Naive thymus-derived CD4-positive, alpha-beta T cell (primary cell): ENCODE results near the gene JAKMIP1. TPM values are rescaled to one million over a fixed set of nuclear protein-coding genes. Genes with fewer than 3 reads are reported as not detected.
A peak's percentile ranks its signal among the peaks of the same experiment; 100 is the strongest.

Source experiments
- ATAC-seq: fragments of 150-1000 bp; cut with Tn5 transposase; 2 replicates; pipeline ENCODE4 v1.10.0; 2021; ENCODE audit warnings: mild to moderate bottlenecking, moderate library complexity
- CTCF ChIA-PET: fragments of 350-600 bp; sonication (Branson Sonifier 250); formaldehyde crosslinking; loops from one replicate; lab custom pipeline; 2021; ENCODE audit warnings: antibody characterized with exemption; lab: Charles Lee
- POLR2A ChIA-PET: fragments of 350-600 bp; sonication (Branson Sonifier 250); formaldehyde crosslinking; loops from one replicate; lab custom pipeline; 2021; ENCODE audit warnings: antibody characterized with exemption, inconsistent platforms; lab: Charles Lee
- DNase-seq, 9 donors: peaks; one replicate each; pipeline versions ENCODE4 v3.0.0 to v3.0.0-alpha.2; 2020 to 2022; ENCODE audit warnings: mixed read lengths in 1 of 9
- H3K27ac ChIP-seq: one replicate; pipeline ENCODE4 v1.7.0; 2013; ENCODE audit warnings: mild to moderate bottlenecking, low read depth, low read length, moderate library complexity
- H3K27me3 ChIP-seq, 2 donors: one replicate each; pipeline ENCODE4 v1.7.0; 2013; ENCODE audit warnings: low read length in 2 of 2, mild to moderate bottlenecking in 2 of 2, moderate library complexity in 2 of 2; ENCODE audit not compliant: control insufficient read depth in 2 of 2, insufficient read depth in 2 of 2
- H3K36me3 ChIP-seq, 3 experiments: 1 replicate in 2 of 3; 2 replicates in 1 of 3; pipeline ENCODE4 v1.7.0; 2013; ENCODE audit warnings: low read length in 3 of 3, mild to moderate bottlenecking in 3 of 3, moderate library complexity in 1 of 3; ENCODE audit not compliant: insufficient read depth in 3 of 3, control insufficient read depth in 2 of 3
- H3K4me1 ChIP-seq, 2 donors: one replicate each; pipeline ENCODE4 v1.7.0; 2013; ENCODE audit warnings: low read length in 2 of 2, mild to moderate bottlenecking in 2 of 2, moderate library complexity in 1 of 2; ENCODE audit not compliant: control insufficient read depth in 2 of 2, insufficient read depth in 2 of 2
- H3K4me3 ChIP-seq: 2 replicates; pipeline ENCODE4 v1.7.0; 2013; ENCODE audit warnings: mild to moderate bottlenecking, low read length
- H3K9me3 ChIP-seq, 3 experiments: 1 replicate in 2 of 3; 2 replicates in 1 of 3; pipeline ENCODE4 v1.7.0; 2013; ENCODE audit warnings: low read length in 3 of 3; ENCODE audit not compliant: control insufficient read depth in 2 of 3
- H3K27ac Mint-ChIP-seq, 9 donors: one replicate each; pipeline ENCODE4 v1.8.0; 2020 to 2022; ENCODE audit warnings: mixed read lengths in 9 of 9, mild to moderate bottlenecking in 8 of 9, moderate library complexity in 5 of 9, inconsistent platforms in 2 of 9
- H3K27me3 Mint-ChIP-seq, 5 donors: one replicate each; pipeline ENCODE4 v1.8.0; 2021 to 2022; ENCODE audit warnings: mixed read lengths in 5 of 5, mild to moderate bottlenecking in 1 of 5
- H3K36me3 Mint-ChIP-seq, 5 donors: one replicate each; pipeline ENCODE4 v1.8.0; 2020 to 2022; ENCODE audit warnings: mixed read lengths in 5 of 5, mild to moderate bottlenecking in 3 of 5, inconsistent platforms in 1 of 5
- H3K4me1 Mint-ChIP-seq, 7 donors: one replicate each; pipeline ENCODE4 v1.8.0; 2020 to 2022; ENCODE audit warnings: mixed read lengths in 7 of 7, mild to moderate bottlenecking in 3 of 7, inconsistent platforms in 1 of 7
- H3K4me3 Mint-ChIP-seq, 10 donors: one replicate each; pipeline ENCODE4 v1.8.0; 2020 to 2022; ENCODE audit warnings: mild to moderate bottlenecking in 10 of 10, mixed read lengths in 10 of 10, moderate library complexity in 6 of 10, inconsistent platforms in 2 of 10
- H3K9me3 Mint-ChIP-seq, 11 donors: one replicate each; pipeline ENCODE4 v1.8.0; 2020 to 2022; ENCODE audit warnings: mixed read lengths in 11 of 11, mild to moderate bottlenecking in 4 of 11, inconsistent platforms in 1 of 11, moderate library complexity in 1 of 11
- intact Hi-C, 2 donors: fragments of 100-400 bp; cut with micrococcal nuclease; formaldehyde crosslinking; loops; one replicate each; pipeline ENCODE4 v1.15.1; 2023
- polyA plus RNA-seq, 2 donors: library from polyadenylated mRNA; unstranded; fragments of 300-500 nt; fragmentation: Illumina TruSeq; gene quantifications; one replicate each; pipeline ENCODE4 v1.2.3, GENCODE V29; 2021
- total RNA-seq, 6 experiments: library from RNA in 5 of 6; stranded (reverse) in 5 of 6; gene quantifications; 1 replicate in 5 of 6; 2 replicates in 1 of 6; pipeline ENCODE4 v1.2.3 and lab custom pipeline; 2021 to 2026

JAKMIP1 gene
- total and polyA plus RNA-seq, 7 experiments from 2014 or later: 0.21 to 15.3 (median 2.4) TPM; not detected in 3

DNA sequence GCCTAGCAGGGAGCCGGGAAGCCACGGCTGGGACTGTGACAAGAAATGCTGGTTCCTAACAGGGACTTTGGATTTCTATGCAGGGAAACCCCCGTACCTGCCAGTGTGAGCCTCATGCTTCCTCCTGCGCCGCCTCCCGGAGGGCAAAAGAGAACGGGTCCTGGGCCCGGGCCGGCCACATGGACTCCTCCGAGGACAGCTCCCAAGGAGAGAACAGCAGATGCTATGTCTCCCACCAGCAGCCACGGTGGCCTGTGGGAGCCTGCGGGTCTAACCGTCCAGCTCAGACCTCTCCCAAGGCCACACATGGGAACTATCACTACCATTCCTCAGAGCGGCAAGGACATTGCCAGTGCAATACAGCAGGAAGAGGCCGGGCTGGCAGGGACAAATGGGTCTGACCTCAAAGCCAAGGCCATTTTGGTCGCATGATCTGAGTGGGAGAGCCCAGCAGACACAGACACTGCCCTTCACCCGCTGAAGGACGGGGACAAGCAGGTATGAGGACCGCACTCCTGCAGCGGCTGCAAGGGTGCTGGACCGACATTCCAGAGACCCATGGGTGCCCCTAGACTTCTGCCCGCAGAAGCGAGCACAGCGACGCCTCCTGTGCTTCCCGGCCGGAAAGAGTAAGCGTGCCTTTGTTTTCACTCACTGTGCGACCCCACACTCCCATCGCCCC, 177.6 kb downstream of the JAKMIP1 start:
- Histone ChIP-seq H3K9me3 (no peaks in the 10 kb centered on the region), H3K36me3 (no peaks in the 10 kb centered on the region), H3K4me3 (no peak overlapping the region), H3K27me3 (no peaks in the 10 kb centered on the region), H3K4me1 (no peaks in the 10 kb centered on the region), H3K27ac (no peak overlapping the region)
- no peak for DNase-seq
- ChIA-PET POLR2A (no interaction called here), CTCF (interaction anchor here (0.6 kb wide), 1 partner anchor 22 kb away, joined by 3 read pairs; no protein-coding TSS in a partner anchor)
- intact Hi-C loops: no loop called here
- Mint-ChIP-seq H3K27me3 (peaks cover 0 to 28% (median 5%) of the 10 kb centered on the region in 5 donors), H3K4me1 (peaks cover 0 to 4% (median 0%) of the 10 kb centered on the region in 7 donors), H3K27ac (no peak overlapping the region), H3K9me3 (peaks cover 0 to 3% (median 0%) of the 10 kb centered on the region in 11 donors), H3K36me3 (no peaks in the 10 kb centered on the region), H3K4me3 (no peak overlapping the region)
- ATAC-seq: no peak

DNA sequence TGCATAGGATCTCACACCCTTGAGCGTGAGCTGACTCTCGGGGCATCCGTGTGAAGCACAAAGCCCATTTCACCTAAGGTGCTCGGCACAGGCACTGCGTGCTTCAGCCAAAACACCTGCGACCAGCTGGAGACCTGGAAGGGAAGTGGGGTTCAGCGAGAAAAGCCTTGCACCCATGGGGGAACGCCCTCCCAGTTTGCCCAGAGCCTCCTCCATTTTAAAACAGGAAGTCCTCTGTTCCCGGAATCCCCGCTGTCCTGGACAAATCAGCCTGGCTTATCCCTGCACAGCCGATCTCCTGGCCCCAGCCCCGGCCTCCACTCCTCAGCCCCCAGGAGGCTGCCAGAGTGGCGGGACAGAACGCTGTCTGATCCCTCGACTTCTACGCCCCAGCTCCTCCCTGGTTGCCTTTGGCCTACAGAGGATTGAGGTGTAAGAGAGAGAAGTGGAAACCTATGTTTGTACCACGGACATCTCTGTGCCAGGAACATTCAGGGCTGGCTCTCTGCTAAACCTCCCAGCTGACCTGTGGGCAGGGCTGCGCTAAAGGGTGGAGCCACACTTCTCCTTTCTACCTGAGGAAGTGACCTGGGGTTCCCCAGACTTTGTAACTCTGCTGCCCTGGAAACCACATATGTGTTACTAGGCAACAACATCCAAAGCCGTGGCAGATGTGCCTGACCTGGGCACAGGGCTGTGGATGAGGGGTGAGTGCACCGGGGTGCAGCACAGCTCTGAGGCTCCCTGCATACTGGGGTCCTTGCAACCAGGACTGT, 178.3 kb downstream of the JAKMIP1 start:
- no peaks in the 10 kb centered on the region for H3K36me3 Mint-ChIP-seq
- H3K9me3 ChIP-seq: no peaks in the 10 kb centered on the region
- peaks cover 0 to 3% (median 0%) of the 10 kb centered on the region in 11 donors for H3K9me3 Mint-ChIP-seq
- no peak overlapping the region for H3K27ac Mint-ChIP-seq
- no peak overlapping the region for H3K4me3 ChIP-seq
- H3K4me1 ChIP-seq: no peaks in the 10 kb centered on the region
- no peak overlapping the region for H3K4me3 Mint-ChIP-seq
- no peak overlapping the region for H3K27ac ChIP-seq
- CTCF ChIA-PET: no interaction called here
- intact Hi-C loops: no loop called here
- no peaks in the 10 kb centered on the region for H3K36me3 ChIP-seq
- POLR2A ChIA-PET: no interaction called here
- ATAC-seq (no peak), DNase-seq (no peak)
- no peaks in the 10 kb centered on the region for H3K27me3 ChIP-seq
- peaks cover 0 to 34% (median 5%) of the 10 kb centered on the region in 5 donors for H3K27me3 Mint-ChIP-seq
- H3K4me1 Mint-ChIP-seq: peaks cover 0 to 4% (median 0%) of the 10 kb centered on the region in 7 donors

DNA sequence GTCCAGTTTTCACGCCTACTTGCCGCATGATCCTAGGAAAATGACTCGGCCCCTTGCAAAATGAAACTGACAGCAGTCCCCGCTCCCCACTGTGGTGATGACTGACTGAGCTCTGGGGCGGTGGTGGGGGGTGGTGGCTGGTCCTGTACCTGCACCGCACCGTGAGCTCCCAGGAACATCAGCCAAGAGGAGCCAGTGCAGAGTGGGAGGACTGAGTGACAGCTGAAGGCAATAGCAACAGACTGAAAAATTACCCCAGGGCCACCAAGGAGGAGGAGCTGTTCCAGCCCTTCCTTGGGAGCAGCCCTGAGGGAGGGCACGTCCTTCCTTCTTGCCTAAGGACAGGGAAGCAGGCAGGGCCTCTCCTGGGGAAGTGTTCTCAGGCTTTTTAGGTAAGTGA, 179.7 kb downstream of the JAKMIP1 start:
- H3K4me1 Mint-ChIP-seq: peaks cover 0 to 4% (median 0%) of the 10 kb centered on the region in 7 donors
- peaks cover 0 to 3% (median 0%) of the 10 kb centered on the region in 11 donors for H3K9me3 Mint-ChIP-seq
- H3K4me3 ChIP-seq: no peak overlapping the region
- no peak overlapping the region for H3K4me3 Mint-ChIP-seq
- H3K36me3 Mint-ChIP-seq: no peaks in the 10 kb centered on the region
- no peaks in the 10 kb centered on the region for H3K4me1 ChIP-seq
- peaks cover 0 to 31% (median 5%) of the 10 kb centered on the region in 5 donors for H3K27me3 Mint-ChIP-seq
- H3K27ac ChIP-seq: no peak overlapping the region
- intact Hi-C loops: no loop called here
- H3K36me3 ChIP-seq: no peaks in the 10 kb centered on the region
- H3K27me3 ChIP-seq: no peaks in the 10 kb centered on the region
- H3K27ac Mint-ChIP-seq: no peak overlapping the region
- ChIA-PET CTCF (no interaction called here), POLR2A (no interaction called here)
- H3K9me3 ChIP-seq: no peaks in the 10 kb centered on the region
- ATAC-seq: no peak
- DNase-seq: no peak

DNA sequence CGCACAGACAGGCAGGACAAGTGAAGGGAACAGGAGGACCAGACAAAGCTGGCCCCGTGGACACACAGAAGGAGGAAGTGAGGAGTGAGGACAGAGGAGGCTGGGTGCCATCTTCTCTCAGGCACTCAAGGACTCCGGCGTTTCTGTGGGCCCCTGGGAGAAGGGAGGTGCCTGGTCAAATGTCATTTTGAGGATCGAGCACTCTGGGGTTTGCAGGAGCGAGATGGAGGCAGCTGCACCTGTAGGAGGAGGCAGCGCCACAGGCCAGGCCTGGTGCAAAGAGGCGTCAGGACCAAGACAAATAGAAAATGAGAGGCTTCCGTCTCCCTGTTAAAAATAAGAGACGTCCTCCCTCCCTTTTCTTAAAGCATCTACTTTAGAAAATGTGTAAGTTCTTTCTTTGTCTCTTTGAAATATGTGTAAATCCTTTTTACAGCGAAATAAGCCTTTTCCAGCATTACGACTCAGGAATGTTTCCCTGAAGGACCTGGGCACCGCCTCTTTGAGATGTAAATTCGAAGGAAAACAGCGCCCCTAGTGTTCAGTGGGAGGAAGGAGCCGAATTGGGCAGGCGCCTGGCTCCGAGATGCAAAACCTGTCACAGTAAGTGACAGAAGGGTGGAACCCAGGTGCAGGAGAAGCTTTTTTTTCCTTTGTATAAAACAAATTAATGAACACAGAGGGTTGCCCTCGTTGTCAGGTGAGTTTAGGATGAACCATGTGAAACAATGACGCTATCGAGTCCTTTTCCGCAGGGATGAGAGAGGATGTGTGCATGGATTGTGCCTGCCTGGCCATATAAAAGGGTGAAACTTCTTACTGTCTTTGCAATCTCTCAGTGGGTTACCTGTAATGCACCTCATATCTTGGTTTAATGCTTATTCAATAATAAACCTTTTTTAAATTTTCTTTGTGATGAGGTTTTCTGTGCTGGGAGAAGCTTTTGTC, 180.8 kb downstream of the JAKMIP1 start:
- intact Hi-C loops: loop anchor here in 1 of 2 donors (1.0 kb wide), 1 partner anchor 21 kb away; no protein-coding TSS in a partner anchor
- H3K4me3 ChIP-seq: no peak overlapping the region
- no peaks in the 10 kb centered on the region for H3K36me3 Mint-ChIP-seq
- no peaks in the 10 kb centered on the region for H3K36me3 ChIP-seq
- H3K4me1 Mint-ChIP-seq: peaks cover 0 to 4% (median 0%) of the 10 kb centered on the region in 7 donors
- CTCF ChIA-PET: no interaction called here
- ATAC-seq (no peak), DNase-seq (peak in 2 of 9 donors; percentile 4 to 30)
- no peaks in the 10 kb centered on the region for H3K27me3 ChIP-seq
- H3K27ac Mint-ChIP-seq: peak overlapping the region in 1 of 9 donors; percentile 54
- H3K27ac ChIP-seq: no peak overlapping the region
- H3K9me3 Mint-ChIP-seq: peaks cover 0 to 3% (median 0%) of the 10 kb centered on the region in 11 donors
- POLR2A ChIA-PET: no interaction called here
- H3K4me3 Mint-ChIP-seq: no peak overlapping the region
- no peaks in the 10 kb centered on the region for H3K9me3 ChIP-seq
- peaks cover 0 to 28% (median 5%) of the 10 kb centered on the region in 5 donors for H3K27me3 Mint-ChIP-seq
- H3K4me1 ChIP-seq: no peaks in the 10 kb centered on the region

DNA sequence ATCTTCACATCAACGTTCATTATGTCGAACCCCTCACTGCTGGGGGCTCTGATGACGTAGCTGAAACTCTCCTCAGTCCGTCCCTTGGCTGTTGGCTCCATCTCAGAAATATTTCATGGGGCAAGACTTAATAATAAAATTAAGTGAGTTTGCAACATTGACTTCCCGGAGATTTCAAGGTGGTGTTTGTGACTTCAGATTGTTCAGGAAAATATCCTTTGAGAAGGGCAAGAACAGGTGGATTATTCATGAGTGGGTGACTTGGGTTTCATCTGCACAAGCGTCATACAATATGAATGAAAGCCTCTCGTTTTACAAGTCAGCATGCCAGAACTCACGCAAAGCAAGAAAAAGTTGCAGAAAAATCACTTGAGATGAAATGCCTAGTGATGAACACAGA, 182.0 kb downstream of the JAKMIP1 start, which contains the start of gene C4orf50:
Gene C4orf50 (minus strand): TSS at position 101 of the 400 bp plus-strand sequence.
- POLR2A ChIA-PET: no interaction called here
- no peak within 1 kb of the TSS for H3K4me3 ChIP-seq
- H3K27ac ChIP-seq: no peak within 1 kb of the TSS
- Mint-ChIP-seq H3K36me3 (no peaks in the 10 kb centered on the region), H3K27me3 (peaks cover 0 to 22% (median 5%) of the 10 kb centered on the region in 5 donors), H3K4me1 (peaks cover 0 to 4% (median 0%) of the 10 kb centered on the region in 7 donors), H3K9me3 (peaks cover 0 to 3% (median 0%) of the 10 kb centered on the region in 11 donors), H3K27ac (peak within 1 kb of the TSS in 1 of 9 donors; percentile 54), H3K4me3 (no peak within 1 kb of the TSS)
- DNase-seq (no peak), ATAC-seq (no peak)
- CTCF ChIA-PET: no interaction called here
- no peaks in the 10 kb centered on the region for H3K4me1 ChIP-seq
- no peaks in the 10 kb centered on the region for H3K27me3 ChIP-seq
- intact Hi-C loops: no loop called here
- no peaks in the 10 kb centered on the region for H3K9me3 ChIP-seq
- no peaks in the 10 kb centered on the region for H3K36me3 ChIP-seq

DNA sequence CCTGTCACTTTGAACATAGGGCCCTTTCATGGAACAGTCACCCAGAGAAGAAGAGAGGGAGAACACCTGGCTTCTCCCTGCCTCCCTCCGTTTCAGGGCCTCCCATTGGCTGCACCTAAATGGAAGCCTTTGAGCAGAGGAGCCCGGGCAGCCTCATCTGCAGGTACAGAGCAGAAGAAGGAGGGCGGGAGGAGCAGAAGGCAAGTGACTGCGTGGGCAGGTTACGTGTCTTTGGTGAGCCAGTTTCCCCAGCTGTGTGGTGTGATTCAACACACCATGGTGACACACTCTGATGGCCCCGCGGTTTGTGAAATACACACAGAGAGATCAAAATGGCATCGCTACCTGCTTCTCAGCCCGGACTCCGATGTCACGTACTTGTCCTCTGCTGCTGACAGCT, 182.5 kb downstream of the JAKMIP1 start:
- Mint-ChIP-seq H3K4me3 (no peak overlapping the region), H3K27me3 (peaks cover 0 to 22% (median 5%) of the 10 kb centered on the region in 5 donors), H3K4me1 (peaks cover 0 to 4% (median 0%) of the 10 kb centered on the region in 7 donors), H3K36me3 (no peaks in the 10 kb centered on the region), H3K9me3 (peaks cover 0 to 3% (median 0%) of the 10 kb centered on the region in 11 donors), H3K27ac (no peak overlapping the region)
- ChIA-PET CTCF (no interaction called here), POLR2A (no interaction called here)
- Histone ChIP-seq H3K27ac (no peak overlapping the region), H3K27me3 (no peaks in the 10 kb centered on the region), H3K4me3 (no peak overlapping the region), H3K9me3 (no peaks in the 10 kb centered on the region), H3K36me3 (no peaks in the 10 kb centered on the region), H3K4me1 (no peaks in the 10 kb centered on the region)
- intact Hi-C loops: no loop called here
- no peak for ATAC-seq
- no peak for DNase-seq
